Neutrophil (primary cell): ENCODE results near the gene MLF1.

Source experiments
- H3K27ac ChIP-seq: fragments of 200-600 bp; sonication (generic); 2 replicates; pipeline ENCODE4 v1.5.1; 2016; ENCODE audit warnings: mild to moderate bottlenecking, moderate library complexity
- H3K27me3 ChIP-seq: fragments of 200-600 bp; sonication (generic); 2 replicates; pipeline ENCODE4 v1.6.0; 2016; ENCODE audit warnings: mild to moderate bottlenecking
- H3K36me3 ChIP-seq: fragments of 200-600 bp; sonication (generic); 2 replicates; pipeline ENCODE4 v1.5.1; 2017
- H3K4me1 ChIP-seq, 2 experiments: fragments of 200-600 bp in 1 of 2; sonication (generic) in 1 of 2; 1 replicate in 1 of 2; 2 replicates in 1 of 2; pipeline versions ENCODE4 v1.5.1 to v1.6.1; 2013 to 2016; ENCODE audit warnings: low read depth in 1 of 2, low read length in 1 of 2, mild to moderate bottlenecking in 1 of 2, moderate library complexity in 1 of 2; ENCODE audit not compliant: control insufficient read depth in 1 of 2, insufficient read depth in 1 of 2
- H3K4me3 ChIP-seq, 2 experiments: fragments of 200-600 bp in 1 of 2; sonication (generic) in 1 of 2; 1 replicate in 1 of 2; 2 replicates in 1 of 2; pipeline ENCODE4 v1.5.1; 2013 to 2016; ENCODE audit warnings: low read depth in 1 of 2, low read length in 1 of 2, mild to moderate bottlenecking in 1 of 2, moderate library complexity in 1 of 2
- H3K9me3 ChIP-seq: fragments of 200-600 bp; sonication (generic); 2 replicates; pipeline ENCODE4 v1.5.1; 2016
- CTCF ChIP-seq: fragments of 200-600 bp; sonication (generic); IDR thresholded peaks from 2 replicates; pipeline ENCODE4 v1.5.1; 2016; ENCODE audit warnings: antibody characterized with exemption

Gene MLF1

GRCh38 chr3:158559504-158559903, 11.5 kb upstream of the MLF1 start:
- H3K27ac ChIP-seq: no peak overlapping the region
- no peak for TF ChIP-seq CTCF
- no peaks in the 10 kb centered on the region for H3K27me3 ChIP-seq
- no peaks in the 10 kb centered on the region for H3K36me3 ChIP-seq
- no peaks in the 10 kb centered on the region for H3K4me1 ChIP-seq
- H3K9me3 ChIP-seq: no peaks in the 10 kb centered on the region
- H3K4me3 ChIP-seq: no peak overlapping the region

- no peak for TF ChIP-seq CTCF
- Histone ChIP-seq H3K27ac (no peak overlapping the region), H3K9me3 (no peaks in the 10 kb centered on the region), H3K36me3 (no peaks in the 10 kb centered on the region), H3K4me3 (no peak overlapping the region), H3K27me3 (no peaks in the 10 kb centered on the region), H3K4me1 (no peaks in the 10 kb centered on the region)
These were observed 10.0 kb upstream of the MLF1 start for GRCh38 chr3:158560979-158561378.

- no peak for TF ChIP-seq CTCF
- Histone ChIP-seq H3K27me3 (peaks cover 8% of the 10 kb centered on the region), H3K4me1 (no peaks in the 10 kb centered on the region), H3K36me3 (no peaks in the 10 kb centered on the region), H3K9me3 (no peaks in the 10 kb centered on the region), H3K4me3 (no peak overlapping the region), H3K27ac (no peak overlapping the region)
These were observed 8.3 kb upstream of the MLF1 start for GRCh38 chr3:158562674-158563073.

- no peak for TF ChIP-seq CTCF
- Histone ChIP-seq H3K27ac (no peak overlapping the region), H3K27me3 (peaks cover 12% of the 10 kb centered on the region), H3K36me3 (no peaks in the 10 kb centered on the region), H3K4me3 (no peak overlapping the region), H3K4me1 (no peaks in the 10 kb centered on the region), H3K9me3 (no peaks in the 10 kb centered on the region)
These were observed 7.9 kb upstream of the MLF1 start for GRCh38 chr3:158563076-158563475.

- Histone ChIP-seq H3K27ac (no peak overlapping the region), H3K4me1 (no peaks in the 10 kb centered on the region)
These were observed 5.9 kb upstream of the MLF1 start for GRCh38 chr3:158565076-158565475.

More at GRCh38 chr3:158565076-158565475, 5.9 kb upstream of the MLF1 start:
- peaks cover 32% of the 10 kb centered on the region for H3K27me3 ChIP-seq
- no peaks in the 10 kb centered on the region for H3K36me3 ChIP-seq
- no peaks in the 10 kb centered on the region for H3K9me3 ChIP-seq
- TF ChIP-seq CTCF: no peak
- H3K4me3 ChIP-seq: no peak overlapping the region
